Body of pancreas (tissue), 4 donors: ENCODE results near the gene HLA-DQB1. TPM values are rescaled to one million over a fixed set of nuclear protein-coding genes. Genes with fewer than 3 reads are reported as not detected.
"Not testable (repeated sequence)": the region's sequence is repeated elsewhere in the genome, so short reads cannot be mapped to it uniquely, and the experiment has no call there.

Experiments used
- ATAC-seq: fragments of 150-250 bp; one replicate; pipeline ENCODE4 v1.9.1; 2016
- DNase-seq, 4 donors: peaks; one replicate each; pipeline ENCODE4 v3.0.0-alpha.2; 2019
- H3K27ac ChIP-seq, 4 donors: fragments of 200-600 bp; sonication (generic); 1 replicate in 3 of 4; 2 replicates in 1 of 4; pipeline versions ENCODE4 v1.5.1 to v1.6.1; 2016 to 2019; ENCODE audit warnings: mild to moderate bottlenecking in 1 of 4, mixed read lengths in 1 of 4, moderate library complexity in 1 of 4
- H3K27me3 ChIP-seq, 2 donors: fragments of 200-600 bp; sonication (generic); one replicate each; pipeline ENCODE4 v1.6.0; 2016; ENCODE audit warnings: mild to moderate bottlenecking in 1 of 2
- H3K36me3 ChIP-seq, 2 donors: fragments of 200-600 bp; sonication (generic); replicated peaks in 1 of 2; 2 replicates each; pipeline ENCODE4 v1.5.1; 2016; ENCODE audit warnings: low read depth in 2 of 2; ENCODE audit not compliant: insufficient read depth in 1 of 2
- H3K4me1 ChIP-seq: fragments of 200-600 bp; sonication (generic); one replicate; pipeline ENCODE4 v1.6.0; 2016
- H3K4me3 ChIP-seq, 2 donors: fragments of 200-600 bp; sonication (generic); 1 replicate in 1 of 2; 2 replicates in 1 of 2; pipeline ENCODE4 v1.5.1; 2016 to 2019
- H3K9me3 ChIP-seq, 3 donors: fragments of 200-600 bp; sonication (generic); 1 replicate in 2 of 3; 2 replicates in 1 of 3; pipeline ENCODE4 v1.5.1; 2016
- POLR2A ChIP-seq, 3 donors: fragments of 450-650 bp; IDR thresholded peaks; one replicate each; pipeline ENCODE4 v1.6.1; 2016; ENCODE audit warnings: antibody characterized with exemption in 3 of 3, mild to moderate bottlenecking in 2 of 3
- WGBS, 2 donors: methylation state at CpG; one replicate each; pipeline ENCODE4 v1.1.5; 2017; 5-methylcytosine and 5-hydroxymethylcytosine counted together
- intact Hi-C: fragments of 100-400 bp; cut with DNase I; formaldehyde crosslinking; loops from one replicate; pipeline ENCODE4 v1.15.1; 2023
- total RNA-seq, 2 donors: library from RNA; depleted of rRNA; stranded (reverse); fragments of >200 nt; gene quantifications; one replicate each; pipeline ENCODE4 v1.1.0, GENCODE V29; 2016
- TF ChIP-seq, protein P1 (sequence below), 7 experiments: fragments of 450-650 bp in 4 of 7; fragments of 200-600 bp in 3 of 7; sonication (generic) in 3 of 7; IDR thresholded peaks; one replicate each; pipeline ENCODE4 v1.5.1; 2016 to 2019; ENCODE audit warnings: antibody characterized with exemption in 7 of 7

Gene HLA-DQB1
- total RNA-seq, 2 donors from 2014 or later, result 0.78 to 1.6 TPM

DNA sequence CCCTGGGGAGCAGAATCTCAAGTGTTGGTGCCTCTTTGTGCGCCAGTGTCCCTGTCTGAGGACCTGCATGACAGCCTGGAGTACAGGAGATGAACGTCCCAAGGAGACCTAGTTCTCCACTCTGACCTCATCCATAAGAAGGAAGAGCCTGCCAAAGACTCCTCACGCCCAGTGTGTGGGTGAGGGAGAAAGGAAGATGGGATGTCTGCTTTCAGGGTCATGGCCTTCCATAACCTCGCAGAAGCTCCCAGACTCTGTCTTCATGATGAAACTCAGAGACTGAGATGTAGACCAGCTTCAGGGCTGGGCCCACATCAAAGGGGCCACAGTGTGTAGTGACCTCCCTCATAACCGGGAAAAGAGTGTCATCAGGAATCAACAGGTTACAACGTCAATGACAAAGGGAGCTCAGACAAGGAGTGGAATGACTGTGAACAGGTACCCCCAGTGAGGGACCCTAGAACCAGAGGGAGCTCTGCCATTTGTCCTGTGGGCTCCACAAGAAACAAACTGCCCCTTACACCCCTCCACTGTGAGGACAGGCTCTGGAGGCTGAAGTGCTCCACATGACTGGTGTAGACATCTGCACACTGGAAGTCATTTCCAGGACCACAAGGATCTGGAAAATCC lies 8.1 kb downstream of the HLA-DQB1 start:
- DNase-seq, result no peak
- intact Hi-C loops, result no loop called here
- no peak for ATAC-seq
- Histone ChIP-seq H3K4me1 (no peaks in the 10 kb centered on the region), H3K9me3 (no peaks in the 10 kb centered on the region), H3K36me3 (no peaks in the 10 kb centered on the region), H3K27me3 (no peaks in the 10 kb centered on the region), H3K27ac (no peak overlapping the region), H3K4me3 (no peak overlapping the region)
- 44 to 63% methylated on average over 5 to 6 of the region's 6 CpGs for WGBS, 2 donors
- TF ChIP-seq, protein P1, sequence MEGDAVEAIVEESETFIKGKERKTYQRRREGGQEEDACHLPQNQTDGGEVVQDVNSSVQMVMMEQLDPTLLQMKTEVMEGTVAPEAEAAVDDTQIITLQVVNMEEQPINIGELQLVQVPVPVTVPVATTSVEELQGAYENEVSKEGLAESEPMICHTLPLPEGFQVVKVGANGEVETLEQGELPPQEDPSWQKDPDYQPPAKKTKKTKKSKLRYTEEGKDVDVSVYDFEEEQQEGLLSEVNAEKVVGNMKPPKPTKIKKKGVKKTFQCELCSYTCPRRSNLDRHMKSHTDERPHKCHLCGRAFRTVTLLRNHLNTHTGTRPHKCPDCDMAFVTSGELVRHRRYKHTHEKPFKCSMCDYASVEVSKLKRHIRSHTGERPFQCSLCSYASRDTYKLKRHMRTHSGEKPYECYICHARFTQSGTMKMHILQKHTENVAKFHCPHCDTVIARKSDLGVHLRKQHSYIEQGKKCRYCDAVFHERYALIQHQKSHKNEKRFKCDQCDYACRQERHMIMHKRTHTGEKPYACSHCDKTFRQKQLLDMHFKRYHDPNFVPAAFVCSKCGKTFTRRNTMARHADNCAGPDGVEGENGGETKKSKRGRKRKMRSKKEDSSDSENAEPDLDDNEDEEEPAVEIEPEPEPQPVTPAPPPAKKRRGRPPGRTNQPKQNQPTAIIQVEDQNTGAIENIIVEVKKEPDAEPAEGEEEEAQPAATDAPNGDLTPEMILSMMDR (IDR thresholded peaks at IDR 0.05), result no peak
- no peak for TF ChIP-seq POLR2A (IDR thresholded peaks at IDR 0.05)

DNA sequence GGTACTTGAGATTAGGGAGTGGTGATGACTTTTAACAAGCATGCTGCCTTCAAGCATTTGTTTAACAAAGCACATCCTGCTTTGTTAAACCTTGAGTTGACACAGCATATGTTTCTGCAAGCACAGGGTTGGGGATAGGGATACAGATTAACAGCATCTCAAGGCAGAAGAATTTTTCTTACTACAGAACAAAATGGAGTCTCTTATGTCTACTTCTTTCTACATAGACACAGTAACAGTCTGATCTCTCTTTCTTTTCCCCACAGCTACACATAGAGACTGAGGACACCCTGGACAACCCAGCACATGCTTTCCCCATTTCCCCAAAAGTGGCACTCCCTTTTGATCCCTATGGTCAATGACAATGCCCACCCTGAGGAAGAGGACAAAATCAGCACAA lies 8.6 kb downstream of the HLA-DQB1 start:
- ATAC-seq, H3K4me1 ChIP-seq, intact Hi-C loops, H3K4me3 ChIP-seq, H3K27me3 ChIP-seq, H3K27ac ChIP-seq, H3K9me3 ChIP-seq, H3K36me3 ChIP-seq, DNase-seq: not testable (repeated sequence)

DNA sequence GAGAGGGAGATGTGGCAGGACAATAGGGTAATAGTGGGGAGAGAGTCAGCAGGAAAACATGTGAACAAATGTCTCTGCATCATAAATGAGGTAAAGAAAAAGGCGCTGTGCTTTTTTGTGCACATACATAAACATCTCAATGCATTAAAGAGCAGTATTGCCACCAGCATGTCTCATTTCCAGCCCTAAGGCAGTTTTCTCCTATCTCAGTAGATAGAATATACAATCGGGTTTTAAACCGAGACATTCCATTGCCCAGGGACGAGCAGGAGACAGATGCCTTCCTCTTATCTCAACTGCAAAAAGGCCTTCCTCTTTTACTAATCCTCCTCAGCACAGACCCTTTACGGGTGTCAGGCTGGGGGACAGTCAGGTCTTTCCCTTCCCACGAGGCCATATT lies 9.1 kb downstream of the HLA-DQB1 start:
- intact Hi-C loops, ATAC-seq, H3K4me1 ChIP-seq, H3K4me3 ChIP-seq, H3K36me3 ChIP-seq, H3K27ac ChIP-seq, H3K9me3 ChIP-seq, H3K27me3 ChIP-seq, DNase-seq: not testable (repeated sequence)
- 36% methylated on average over 6 of the region's 6 CpGs; no CpG with 5 or more reads in 1 of the 2 donors for WGBS, 2 donors

DNA sequence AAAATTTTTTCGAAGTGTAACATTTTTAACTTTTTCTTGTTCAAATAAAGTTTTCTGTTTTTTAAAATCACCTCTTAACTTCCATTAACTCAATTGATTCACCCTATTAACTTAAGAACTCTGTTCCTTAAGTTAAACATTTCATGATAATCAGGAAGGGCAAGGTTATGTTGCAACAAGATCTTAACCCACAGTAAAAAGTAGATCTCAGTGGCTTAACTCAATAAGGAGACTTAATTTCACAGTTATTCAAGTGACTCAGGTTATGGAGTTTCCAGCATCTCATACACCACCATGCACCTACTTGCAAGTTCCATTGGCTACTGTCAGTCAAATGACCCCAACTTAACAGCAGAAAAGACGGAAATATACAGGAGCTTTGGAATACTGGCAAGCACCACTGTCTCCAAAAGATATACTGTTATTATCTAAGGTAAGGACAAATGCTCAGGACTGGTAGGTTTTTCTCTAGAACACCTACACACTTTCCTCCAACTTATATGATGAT lies 11.2 kb downstream of the HLA-DQB1 start:
- ATAC-seq, result no peak

DNA sequence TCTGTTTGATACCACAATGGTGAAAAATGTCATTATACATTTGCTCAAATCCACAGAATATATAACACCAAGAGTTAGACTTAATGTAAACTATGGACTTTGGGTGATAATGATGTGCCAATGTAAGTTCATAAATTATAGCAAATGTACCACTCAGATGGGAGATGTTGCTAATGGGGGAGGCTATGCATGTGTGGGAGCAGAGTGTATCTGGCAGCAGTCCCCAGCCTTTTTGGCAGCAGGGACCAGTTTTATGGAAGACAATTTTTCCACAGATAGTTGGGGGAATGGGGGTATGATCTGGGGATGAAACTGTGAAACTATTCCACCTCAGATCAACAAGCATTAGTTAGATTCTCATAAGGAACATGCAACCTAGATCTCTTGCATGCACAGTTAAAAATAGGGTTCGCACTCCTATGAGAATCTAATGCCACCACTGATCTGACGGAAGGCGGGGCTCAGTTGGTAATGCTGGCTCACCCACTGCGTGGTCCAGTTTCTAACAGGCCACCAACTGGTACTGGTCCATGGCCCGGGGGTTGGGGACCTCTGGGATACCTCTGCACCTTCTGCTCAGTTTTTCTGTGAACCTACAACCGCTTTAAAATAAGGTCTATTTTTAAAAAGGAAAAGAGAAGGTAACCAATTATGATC lies 21.3 kb downstream of the HLA-DQB1 start:
- H3K36me3 ChIP-seq, result no peaks in the 10 kb centered on the region
- H3K27me3 ChIP-seq, result no peaks in the 10 kb centered on the region
- no peaks in the 10 kb centered on the region for H3K9me3 ChIP-seq
- no peak overlapping the region for H3K27ac ChIP-seq
- H3K4me3 ChIP-seq, result no peak overlapping the region
- WGBS, 2 donors, result 40 to 74% methylated on average over 2 to 6 of the region's 6 CpGs
- TF ChIP-seq POLR2A (IDR thresholded peaks at IDR 0.05), result no peak
- TF ChIP-seq, protein P1 (IDR thresholded peaks at IDR 0.05), result no peak
- intact Hi-C loops, result no loop called here
- DNase-seq, result no peak
- no peak for ATAC-seq
- H3K4me1 ChIP-seq, result no peaks in the 10 kb centered on the region

More for the DNA sequence above, 11.2 kb downstream of the HLA-DQB1 start:
- DNase-seq, result no peak
- WGBS, 2 donors, result 0 to 27% methylated on average over 2 of the region's 2 CpGs
- no peaks in the 10 kb centered on the region for H3K4me1 ChIP-seq
- no peaks in the 10 kb centered on the region for H3K36me3 ChIP-seq
- H3K27ac ChIP-seq, result no peak overlapping the region
- H3K4me3 ChIP-seq, result no peak overlapping the region
- no peak for TF ChIP-seq POLR2A (IDR thresholded peaks at IDR 0.05)
- TF ChIP-seq, protein P1 (IDR thresholded peaks at IDR 0.05), result no peak
- no peaks in the 10 kb centered on the region for H3K9me3 ChIP-seq
- no peaks in the 10 kb centered on the region for H3K27me3 ChIP-seq
- intact Hi-C loops, result no loop called here
